K562 (cell line): ENCODE data around the gene TMEM242. TPM values are rescaled to one million over a fixed set of nuclear protein-coding genes. Genes with fewer than 3 reads are reported as not detected.

Experiments
- ATF7 ChIP-seq: fragments of 450-650 bp; IDR thresholded peaks from 2 replicates; pipeline ENCODE4 v1.7.1; 2014; ENCODE audit warnings: mild to moderate bottlenecking, moderate library complexity
- DNMT1 ChIP-seq: fragments of 450-650 bp; IDR thresholded peaks from 2 replicates; pipeline ENCODE4 v1.6.1; 2016; ENCODE audit warnings: antibody characterized with exemption, mild to moderate bottlenecking
- HLTF ChIP-seq: fragments of 450-650 bp; IDR thresholded peaks from 2 replicates; pipeline ENCODE4 v1.6.1; 2016
- HNRNPH1 ChIP-seq: fragments of 200-400 bp; formaldehyde crosslinking; optimal IDR thresholded peaks from 2 replicates; pipeline ENCODE3; 2017; ENCODE audit warnings: low read depth, mild to moderate bottlenecking, low read length, moderate library complexity
- IRF2 ChIP-seq: sonication (generic); formaldehyde crosslinking; IDR thresholded peaks from 2 replicates; pipeline ENCODE4 v1.8.1; 2022; ENCODE audit warnings: mild to moderate bottlenecking, missing genetic modification reagents
- JUNB ChIP-seq: fragments of 450-650 bp; formaldehyde crosslinking; conservative IDR thresholded peaks from 2 replicates; pipeline ENCODE4 v1.4.0; 2020; ENCODE audit warnings: mild to moderate bottlenecking
- KAT7 ChIP-seq: sonication (generic); formaldehyde crosslinking; IDR thresholded peaks from 2 replicates; pipeline ENCODE4 v1.8.0; 2022; ENCODE audit warnings: missing genetic modification reagents, mild to moderate bottlenecking, borderline replicate concordance
- POLR3G ChIP-seq: IDR thresholded peaks from 2 replicates; pipeline ENCODE4 v1.6.1; 2011; ENCODE audit not compliant: insufficient read length, insufficient replicate concordance; ENCODE audit errors: extremely low read depth
- SMC3 ChIP-seq: conservative IDR thresholded peaks from 2 replicates; pipeline ENCODE4 v1.6.1; 2011; ENCODE audit warnings: low read depth, low read length, improper control_type of control experiment; ENCODE audit not compliant: insufficient read depth
- SRF ChIP-seq, 2 experiments: fragments of 250-450, 450-650 bp in 1 of 2; sonication (Bioruptor Pico) in 1 of 2; sonication (generic) in 1 of 2; formaldehyde crosslinking; IDR thresholded peaks; 2 replicates each; pipeline versions ENCODE4 v1.5.0 to v1.5.1; 2020 to 2022; ENCODE audit warnings: mild to moderate bottlenecking in 1 of 2, missing genetic modification reagents in 1 of 2
- ZNF445 ChIP-seq: fragments of 250-450 bp; sonication (Bioruptor Pico); IDR thresholded peaks from 2 replicates; pipeline ENCODE4 v1.4.0; 2020; ENCODE audit warnings: low read depth, mild to moderate bottlenecking, moderate library complexity
- ZSCAN29 ChIP-seq: fragments of 450-650 bp; IDR thresholded peaks from 2 replicates; pipeline ENCODE4 v1.6.1; 2017
- polyA plus RNA-seq, 8 experiments: library from polyadenylated mRNA; depleted of rRNA in 4 of 8; stranded (reverse) in 5 of 8; unstranded in 3 of 8; fragments of >200 nt; fragmentation: Nextera tagmentation in 2 of 8; fragmentation: Illumina TruSeq in 1 of 8; extraction: Ambion mirVana in 2 of 8; extraction: Trizol in 1 of 8; gene quantifications; 2 replicates each; pipeline versions ENCODE4 v1.2.1 to v1.2.3, GENCODE V29; 2011 to 2014; ENCODE audit warnings: inconsistent platforms in 1 of 8, missing spikeins in 1 of 8
- total RNA-seq, 7 experiments: library from RNA; depleted of rRNA in 6 of 7; stranded (reverse); fragments of >200 nt in 6 of 7; fragmentation: Illumina TruSeq in 2 of 7; extraction: Trizol in 2 of 7; gene quantifications; 2 replicates each; pipeline versions ENCODE4 v1.2.1 to v1.2.3, GENCODE V29; 2011 to 2021; ENCODE audit warnings: low replicate concordance in 1 of 7
- TF ChIP-seq, protein P1 (sequence below): sonication (generic); formaldehyde crosslinking; IDR thresholded peaks from 2 replicates; pipeline ENCODE4 v1.8.0; 2023; ENCODE audit warnings: mild to moderate bottlenecking, missing genetic modification reagents
- TF ChIP-seq, protein P2 (sequence below), 2 experiments: fragments of 450-650 bp in 1 of 2; sonication (generic) in 1 of 2; formaldehyde crosslinking in 1 of 2; IDR thresholded peaks in 1 of 2; conservative IDR thresholded peaks in 1 of 2; 2 replicates each; pipeline versions ENCODE4 v1.6.1 to v1.8.1; 2016 to 2023; ENCODE audit warnings: mild to moderate bottlenecking in 2 of 2, moderate library complexity in 2 of 2, inconsistent platforms in 1 of 2, missing genetic modification reagents in 1 of 2

The TMEM242 gene
- total and polyA plus RNA-seq, 9 of the 15 experiments (the other 6 are each of a cell fraction or from before 2014, with no cell fraction given): 9.5 to 35.3 (median 16.5) TPM

DNA sequence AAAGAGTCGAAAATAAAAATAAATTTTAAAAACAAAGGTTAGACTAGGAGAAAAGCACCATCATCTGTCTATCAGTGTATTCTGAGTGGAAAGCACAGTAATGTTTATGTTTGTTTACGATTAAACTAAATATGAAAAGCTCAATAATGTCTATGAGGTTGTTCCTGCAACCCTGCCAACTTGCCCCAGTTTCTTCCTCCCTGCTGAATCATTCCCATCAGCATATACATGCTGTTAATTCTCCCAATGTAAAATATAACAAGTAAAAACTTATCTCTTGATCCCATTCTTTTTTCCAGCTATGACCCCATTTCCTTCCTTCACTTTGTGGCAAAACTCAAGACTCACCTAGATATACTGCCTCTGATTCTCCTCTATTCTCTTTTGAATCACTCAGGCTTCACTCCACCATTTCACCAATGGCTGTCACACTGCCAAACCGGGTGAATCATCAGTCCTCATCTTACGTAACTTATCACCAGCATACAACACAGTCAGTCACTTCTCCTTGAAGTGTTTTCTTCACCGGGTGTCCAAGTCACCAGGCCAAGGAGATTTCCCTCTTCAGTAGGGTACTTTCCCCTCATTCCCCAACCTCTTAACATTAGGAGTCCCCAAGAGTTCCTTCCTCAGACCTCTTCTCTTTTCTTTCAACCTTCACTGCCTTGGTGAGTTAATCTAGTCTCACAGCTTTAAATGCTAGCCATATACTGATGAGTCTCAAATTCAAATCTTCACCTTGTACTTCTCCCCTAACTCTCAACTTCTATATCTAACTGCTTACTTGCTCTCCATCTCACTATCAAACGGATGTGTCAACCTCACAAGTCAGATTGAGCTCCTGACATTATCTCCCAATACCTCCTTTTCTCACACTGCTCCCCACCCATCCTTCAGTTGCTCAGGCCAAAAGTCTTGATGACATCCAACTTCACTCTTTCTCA, 6.2 kb downstream of the TMEM242 start (continued):
- no peak for TF ChIP-seq KAT7 (CRISPR knock-in tag)
- peak in 1 of 2 experiments; percentile 65; a peak in 2 of 4 replicates for TF ChIP-seq SRF (CRISPR knock-in tag; IDR thresholded peaks at IDR 0.05)
- TF ChIP-seq POLR3G: no peak
- TF ChIP-seq, protein P1, sequence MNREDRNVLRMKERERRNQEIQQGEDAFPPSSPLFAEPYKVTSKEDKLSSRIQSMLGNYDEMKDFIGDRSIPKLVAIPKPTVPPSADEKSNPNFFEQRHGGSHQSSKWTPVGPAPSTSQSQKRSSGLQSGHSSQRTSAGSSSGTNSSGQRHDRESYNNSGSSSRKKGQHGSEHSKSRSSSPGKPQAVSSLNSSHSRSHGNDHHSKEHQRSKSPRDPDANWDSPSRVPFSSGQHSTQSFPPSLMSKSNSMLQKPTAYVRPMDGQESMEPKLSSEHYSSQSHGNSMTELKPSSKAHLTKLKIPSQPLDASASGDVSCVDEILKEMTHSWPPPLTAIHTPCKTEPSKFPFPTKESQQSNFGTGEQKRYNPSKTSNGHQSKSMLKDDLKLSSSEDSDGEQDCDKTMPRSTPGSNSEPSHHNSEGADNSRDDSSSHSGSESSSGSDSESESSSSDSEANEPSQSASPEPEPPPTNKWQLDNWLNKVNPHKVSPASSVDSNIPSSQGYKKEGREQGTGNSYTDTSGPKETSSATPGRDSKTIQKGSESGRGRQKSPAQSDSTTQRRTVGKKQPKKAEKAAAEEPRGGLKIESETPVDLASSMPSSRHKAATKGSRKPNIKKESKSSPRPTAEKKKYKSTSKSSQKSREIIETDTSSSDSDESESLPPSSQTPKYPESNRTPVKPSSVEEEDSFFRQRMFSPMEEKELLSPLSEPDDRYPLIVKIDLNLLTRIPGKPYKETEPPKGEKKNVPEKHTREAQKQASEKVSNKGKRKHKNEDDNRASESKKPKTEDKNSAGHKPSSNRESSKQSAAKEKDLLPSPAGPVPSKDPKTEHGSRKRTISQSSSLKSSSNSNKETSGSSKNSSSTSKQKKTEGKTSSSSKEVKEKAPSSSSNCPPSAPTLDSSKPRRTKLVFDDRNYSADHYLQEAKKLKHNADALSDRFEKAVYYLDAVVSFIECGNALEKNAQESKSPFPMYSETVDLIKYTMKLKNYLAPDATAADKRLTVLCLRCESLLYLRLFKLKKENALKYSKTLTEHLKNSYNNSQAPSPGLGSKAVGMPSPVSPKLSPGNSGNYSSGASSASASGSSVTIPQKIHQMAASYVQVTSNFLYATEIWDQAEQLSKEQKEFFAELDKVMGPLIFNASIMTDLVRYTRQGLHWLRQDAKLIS (CRISPR knock-in tag): peak; percentile 52; the same call in 1 of the 2 replicates
- 0 out of 2 replicates have a peak, but pooled peaks have one; percentile 48 for TF ChIP-seq DNMT1
- no peak for TF ChIP-seq ZNF445 (CRISPR knock-in tag)
- TF ChIP-seq ATF7: peak; percentile 84
- TF ChIP-seq, protein P2, sequence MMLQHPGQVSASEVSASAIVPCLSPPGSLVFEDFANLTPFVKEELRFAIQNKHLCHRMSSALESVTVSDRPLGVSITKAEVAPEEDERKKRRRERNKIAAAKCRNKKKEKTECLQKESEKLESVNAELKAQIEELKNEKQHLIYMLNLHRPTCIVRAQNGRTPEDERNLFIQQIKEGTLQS (IDR thresholded peaks at IDR 0.05): peak; percentile 98
- TF ChIP-seq, protein P2 (CRISPR knock-in tag; conservative IDR thresholded peaks at IDR 0.05): peak; percentile 85
- TF ChIP-seq ZSCAN29: 0 out of 2 replicates have a peak, but pooled peaks have one; percentile 11
- no peak for TF ChIP-seq IRF2
- peak; percentile 67 for TF ChIP-seq HLTF
- no peak for TF ChIP-seq HNRNPH1
- no peak for TF ChIP-seq SMC3
- TF ChIP-seq JUNB (CRISPR knock-in tag): peak; percentile 68
